KG1 (cell line): ENCODE results near the gene KCNIP4.

Experiments
- DNase-seq: peaks from one replicate; lab custom pipeline; 2025; lab: John Stamatoyannopoulos, UW

The KCNIP4 gene

GRCh38 chr4:21191317-21191716 is 757.3 kb downstream of the KCNIP4 start:
- DNase-seq, result no peak

- no peak for DNase-seq
Measured at GRCh38 chr4:21184788-21185187, 763.8 kb downstream of the KCNIP4 start.

GRCh38 chr4:21181716-21182115 is 766.9 kb downstream of the KCNIP4 start:
- DNase-seq, result no peak

- DNase-seq, result no peak
Measured at GRCh38 chr4:21177871-21178270, 770.7 kb downstream of the KCNIP4 start.

- no peak for DNase-seq
Measured at GRCh38 chr4:21177092-21177491, 771.5 kb downstream of the KCNIP4 start.

GRCh38 chr4:21167711-21168110 is 780.9 kb downstream of the KCNIP4 start:
- DNase-seq, result no peak

GRCh38 chr4:21155367-21155766 is 793.2 kb downstream of the KCNIP4 start:
- no peak for DNase-seq

GRCh38 chr4:21139327-21139726 is 809.2 kb downstream of the KCNIP4 start:
- DNase-seq, result no peak

DNA sequence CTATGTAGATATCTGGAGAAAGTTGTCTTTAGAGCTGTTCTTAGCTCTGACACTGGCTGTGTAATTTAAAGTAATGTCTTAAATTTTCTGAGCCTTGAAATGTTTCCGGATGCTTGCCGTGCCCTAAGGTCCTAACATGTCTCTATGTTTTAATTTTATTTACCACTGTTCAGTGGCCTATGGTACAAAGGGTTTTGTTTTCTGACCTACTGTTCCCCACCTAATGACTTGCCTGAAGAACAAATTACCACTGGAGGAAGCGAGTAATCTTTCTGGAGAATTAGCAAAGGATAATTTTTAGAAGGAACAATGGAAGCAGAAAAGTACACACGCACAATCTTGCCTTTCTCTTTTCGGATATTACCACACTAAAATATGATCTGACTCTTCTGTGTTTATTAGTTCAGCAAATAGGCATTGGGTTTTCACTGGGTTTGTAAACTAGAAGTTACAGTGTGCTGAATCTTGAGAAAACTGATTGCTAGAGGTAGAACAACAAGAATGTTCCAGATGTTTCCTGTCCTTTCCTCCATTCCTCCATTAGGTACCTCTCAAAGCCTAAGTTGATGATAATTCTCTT is 812.4 kb downstream of the KCNIP4 start:
- DNase-seq, result no peak

- DNase-seq, result no peak
Measured at GRCh38 chr4:21134994-21135393, 813.6 kb downstream of the KCNIP4 start.

GRCh38 chr4:21130606-21131005 is 818.0 kb downstream of the KCNIP4 start:
- no peak for DNase-seq

DNA sequence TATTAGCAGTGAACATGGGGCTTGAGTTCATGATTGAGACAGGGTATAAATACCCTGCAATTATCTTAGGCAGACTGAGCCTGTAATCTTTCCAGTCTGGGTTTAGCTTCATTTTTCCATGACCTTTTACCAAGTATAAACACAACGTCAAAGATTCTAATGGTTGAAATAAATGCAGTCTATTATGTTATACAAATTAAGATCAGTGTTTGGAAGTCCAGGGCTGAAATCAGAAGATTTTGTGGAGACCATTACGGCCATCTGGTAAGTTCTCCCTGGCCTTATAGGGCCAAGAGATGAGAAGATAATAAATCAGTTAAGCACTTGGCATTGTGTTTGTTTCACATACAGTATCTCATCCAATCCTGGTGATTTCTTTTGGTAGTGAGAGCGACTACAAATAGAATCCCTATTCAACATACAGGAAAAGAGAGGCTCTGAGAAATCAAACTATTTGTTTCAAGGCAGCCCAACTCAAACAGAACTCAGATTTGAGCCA is 822.5 kb downstream of the KCNIP4 start:
- no peak for DNase-seq

GRCh38 chr4:21118301-21118700 is 830.3 kb downstream of the KCNIP4 start:
- no peak for DNase-seq

- DNase-seq, result no peak
Measured at GRCh38 chr4:21117541-21118180, 830.9 kb downstream of the KCNIP4 start.

DNA sequence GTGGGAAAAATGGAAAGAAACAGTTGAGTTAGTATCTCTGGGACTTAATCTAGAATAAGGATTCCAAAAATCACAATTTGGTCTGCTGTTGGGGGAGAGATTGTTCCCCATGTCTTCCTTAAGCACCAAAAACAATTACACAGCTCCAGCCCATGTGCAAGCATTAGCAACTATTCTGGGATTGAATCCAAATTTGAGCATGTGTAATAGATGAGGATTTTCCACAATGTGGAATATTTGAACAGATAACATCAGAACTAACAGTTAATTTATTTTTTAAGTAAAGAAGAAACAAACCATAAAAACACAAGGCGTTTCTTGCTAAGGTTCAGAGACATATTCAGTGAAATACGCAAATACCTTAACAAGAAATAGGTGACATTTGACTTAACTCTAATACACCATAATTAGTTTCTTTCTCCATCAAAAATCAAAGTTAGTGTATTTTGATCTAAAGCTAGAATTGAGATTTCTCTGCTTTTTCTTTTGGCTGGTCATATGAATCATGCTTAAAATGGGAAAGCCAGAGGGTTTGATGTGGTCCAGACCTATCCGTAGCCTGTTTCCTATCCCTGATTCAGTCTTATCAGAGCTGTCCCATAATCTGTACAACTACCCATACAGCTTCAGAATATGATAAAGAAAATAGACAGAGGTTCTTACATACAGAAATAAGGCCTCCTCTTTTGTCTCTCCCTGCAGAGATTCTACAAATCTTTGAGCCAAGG is 834.9 kb downstream of the KCNIP4 start:
- DNase-seq, result no peak

DNA sequence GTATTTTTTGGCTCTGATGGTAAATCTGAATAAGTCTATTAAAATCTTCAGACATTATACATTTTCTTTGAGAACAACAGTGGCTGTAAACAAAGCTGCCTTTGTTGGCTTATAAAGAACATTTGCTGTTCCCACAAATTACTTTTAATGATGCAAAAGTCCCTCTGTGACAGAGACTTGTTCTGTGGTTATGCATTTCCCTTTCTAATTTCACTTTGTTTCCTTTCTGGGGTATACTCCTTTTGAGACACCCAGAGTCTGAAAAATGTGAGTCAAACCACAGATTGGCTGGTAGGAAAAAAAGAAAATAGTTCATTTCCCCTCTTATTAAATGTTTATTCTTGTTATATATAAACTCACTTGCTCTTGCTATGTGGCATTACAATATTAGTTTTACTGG is 845.9 kb downstream of the KCNIP4 start:
- DNase-seq, result no peak

DNA sequence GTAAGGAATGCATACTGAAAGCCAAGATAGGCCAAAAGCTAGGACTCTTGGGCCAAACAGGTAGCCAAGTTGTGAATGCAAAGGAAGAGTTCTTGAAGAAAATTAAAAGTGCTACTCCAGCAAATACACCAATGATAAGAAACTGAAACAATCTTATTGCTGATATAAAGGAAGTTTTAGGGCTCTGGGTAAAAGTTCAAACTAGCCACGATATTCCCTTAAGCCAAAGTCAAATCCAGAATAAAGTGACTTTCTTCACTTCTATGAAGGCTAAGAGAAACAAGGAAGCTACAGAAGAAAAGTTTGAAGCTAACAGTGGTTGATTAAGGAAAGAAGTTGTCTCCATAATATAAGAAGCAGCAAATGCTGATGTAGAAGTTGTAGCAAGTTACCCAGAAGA is 850.7 kb downstream of the KCNIP4 start:
- DNase-seq, result no peak

- no peak for DNase-seq
Measured at GRCh38 chr4:21097026-21097425, 851.5 kb downstream of the KCNIP4 start.

DNA sequence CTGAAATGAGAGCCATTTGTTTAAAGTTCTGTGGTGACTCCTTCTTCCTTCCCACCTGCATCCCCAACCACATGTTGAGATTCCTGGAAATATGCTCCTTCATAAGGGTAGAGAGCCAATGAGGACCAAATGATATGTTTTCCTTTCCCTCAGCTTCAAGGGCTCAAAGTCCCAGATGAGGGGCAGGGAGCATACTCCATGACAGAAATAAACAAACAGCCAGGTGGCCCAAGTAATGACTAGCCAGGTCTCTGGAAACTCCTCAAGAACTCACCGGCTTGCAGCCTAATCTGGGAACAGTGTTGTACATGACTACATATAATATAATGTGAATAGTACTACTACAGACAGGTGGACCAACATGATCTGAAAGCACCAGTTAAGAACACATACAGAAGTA is 856.0 kb downstream of the KCNIP4 start:
- DNase-seq, result no peak

DNA sequence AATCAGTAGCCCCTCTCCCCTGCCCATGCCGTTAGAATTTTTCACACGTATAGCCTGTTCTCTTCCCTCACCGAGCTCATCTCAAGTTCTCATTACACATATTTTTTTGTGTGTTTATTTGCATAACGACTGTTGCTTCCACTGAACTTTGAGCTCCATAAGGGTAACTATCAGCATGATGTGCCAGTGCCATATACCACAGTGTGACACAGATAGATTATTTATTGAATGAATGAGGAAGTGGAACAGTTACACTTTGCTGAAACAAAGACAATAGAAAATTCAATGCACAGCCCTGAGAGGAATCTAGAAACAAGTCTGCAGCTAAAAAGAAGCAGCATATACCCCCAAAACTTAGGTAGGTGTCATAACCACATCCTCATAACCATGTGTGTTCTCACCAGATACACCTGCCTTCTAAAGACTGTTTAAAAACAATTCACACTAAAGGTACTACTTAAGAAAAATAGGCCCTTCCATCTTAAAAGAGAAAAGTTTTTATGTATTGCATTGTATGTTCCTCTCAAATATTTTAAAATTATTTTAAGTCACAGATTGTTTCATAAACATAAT is 858.4 kb downstream of the KCNIP4 start:
- DNase-seq, result no peak

DNA sequence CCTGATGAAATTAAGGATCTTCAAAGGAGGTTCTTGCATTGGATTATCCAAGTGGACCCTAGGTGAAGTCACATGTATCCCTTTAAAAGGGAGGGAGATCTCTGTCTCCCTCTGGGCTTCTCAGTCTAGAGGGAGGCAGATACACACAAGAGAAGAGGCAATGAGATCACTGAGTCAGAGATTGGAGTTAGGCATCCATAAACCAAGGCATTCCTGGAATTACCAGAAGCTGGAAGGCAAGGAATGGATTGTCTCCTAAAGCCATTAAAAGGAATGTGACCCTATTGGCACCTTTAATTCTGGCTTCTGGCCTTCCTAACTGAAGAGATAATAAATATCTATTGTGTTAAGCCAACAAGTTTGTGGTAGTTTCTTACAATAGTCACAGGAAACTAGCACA is 865.2 kb downstream of the KCNIP4 start:
- no peak for DNase-seq

DNA sequence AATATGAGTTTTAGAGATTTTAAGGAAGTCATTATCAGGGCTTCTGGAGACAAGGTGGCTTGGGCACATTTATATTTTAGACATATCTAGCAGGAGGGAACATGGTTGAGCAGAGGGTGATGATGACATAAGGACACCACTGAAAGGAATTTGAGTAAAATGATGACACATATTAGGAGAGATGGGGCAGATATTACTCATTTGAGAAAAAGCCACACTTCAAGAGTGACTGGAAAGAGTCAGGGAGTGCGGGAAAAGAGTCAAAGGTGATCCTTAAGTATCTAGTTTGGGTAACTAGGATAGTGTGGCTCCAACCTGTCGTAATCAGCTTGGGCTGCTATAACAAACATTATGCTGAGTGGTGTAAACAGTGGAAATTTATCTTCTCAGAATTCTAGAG is 870.6 kb downstream of the KCNIP4 start:
- no peak for DNase-seq

- DNase-seq, result no peak
Measured at GRCh38 chr4:21067351-21067750, 881.2 kb downstream of the KCNIP4 start.
